Uterus (tissue), 4 donors: ENCODE results near the gene SCARF2. TPM values are rescaled to one million over a fixed set of nuclear protein-coding genes. Genes with fewer than 3 reads are reported as not detected.

Experiments
- DNase-seq, 2 donors: peaks; one replicate each; pipeline ENCODE4 v3.0.0-alpha.2; 2019 to 2020
- H3K27ac ChIP-seq, 2 donors: fragments of 200-600 bp; sonication (generic); 1 replicate in 1 of 2; 2 replicates in 1 of 2; pipeline ENCODE4 v1.5.1; 2016 to 2018
- H3K27me3 ChIP-seq, 2 donors: fragments of 200-600 bp; sonication (generic); one replicate each; pipeline ENCODE4 v1.5.1; 2018 to 2019; ENCODE audit warnings: control low read depth in 1 of 2
- H3K36me3 ChIP-seq, 2 donors: fragments of 200-600 bp; sonication (generic); one replicate each; pipeline ENCODE4 v1.5.1; 2019; ENCODE audit warnings: control low read depth in 1 of 2
- H3K4me1 ChIP-seq, 2 donors: fragments of 200-600 bp; sonication (generic); one replicate each; pipeline ENCODE4 v1.5.1; 2018 to 2019; ENCODE audit warnings: control low read depth in 1 of 2
- H3K4me3 ChIP-seq, 2 donors: fragments of 200-600 bp; sonication (generic); 1 replicate in 1 of 2; 2 replicates in 1 of 2; pipeline ENCODE4 v1.5.1; 2018 to 2019; ENCODE audit warnings: mild to moderate bottlenecking in 1 of 2
- H3K9me3 ChIP-seq, 2 donors: fragments of 200-600 bp; sonication (generic); one replicate each; pipeline ENCODE4 v1.5.1; 2019; ENCODE audit warnings: control low read depth in 1 of 2
- CTCF ChIP-seq, 4 experiments: fragments of 200-600 bp in 2 of 4; fragments of 450-650 bp in 2 of 4; sonication (generic) in 2 of 4; IDR thresholded peaks; one replicate each; pipeline ENCODE4 v1.5.1; 2016 to 2019; ENCODE audit warnings: antibody characterized with exemption in 4 of 4, mild to moderate bottlenecking in 2 of 4, moderate library complexity in 1 of 4
- POLR2A ChIP-seq, 2 donors: fragments of 450-650 bp; IDR thresholded peaks; one replicate each; pipeline ENCODE4 v1.6.1; 2016; ENCODE audit warnings: antibody characterized with exemption in 2 of 2, mild to moderate bottlenecking in 1 of 2, moderate library complexity in 1 of 2
- intact Hi-C: fragments of 100-400 bp; cut with DNase I; formaldehyde crosslinking; loops from one replicate; pipeline ENCODE4 v1.15.1; 2023; ENCODE audit warnings: low total_unique reads
- total RNA-seq, 4 donors: library from RNA; depleted of rRNA in 3 of 4; stranded (reverse); fragments of >200 nt in 3 of 4; gene quantifications; one replicate each; pipeline versions ENCODE4 v1.1.0 to v1.2.4, GENCODE V29; 2014 to 2023
- donor health status: DM: yes; HTN: yes; CAD: no.

Gene SCARF2
- total RNA-seq, 4 donors from 2014 or later, result 22.9 to 84.5 (median 30.1) TPM

GRCh38 chr22:20446383-20446970 lies 8.9 kb upstream of the SCARF2 start:
- Histone ChIP-seq H3K4me3 (no peak overlapping the region), H3K4me1 (no peaks in the 10 kb centered on the region), H3K9me3 (no peaks in the 10 kb centered on the region), H3K36me3 (no peaks in the 10 kb centered on the region), H3K27ac (no peak overlapping the region), H3K27me3 (no peaks in the 10 kb centered on the region)
- no peak for TF ChIP-seq POLR2A (IDR thresholded peaks at IDR 0.05)
- TF ChIP-seq CTCF (IDR thresholded peaks at IDR 0.05), result no peak
- DNase-seq, result no peak
- intact Hi-C loops, result no loop called here

DNA sequence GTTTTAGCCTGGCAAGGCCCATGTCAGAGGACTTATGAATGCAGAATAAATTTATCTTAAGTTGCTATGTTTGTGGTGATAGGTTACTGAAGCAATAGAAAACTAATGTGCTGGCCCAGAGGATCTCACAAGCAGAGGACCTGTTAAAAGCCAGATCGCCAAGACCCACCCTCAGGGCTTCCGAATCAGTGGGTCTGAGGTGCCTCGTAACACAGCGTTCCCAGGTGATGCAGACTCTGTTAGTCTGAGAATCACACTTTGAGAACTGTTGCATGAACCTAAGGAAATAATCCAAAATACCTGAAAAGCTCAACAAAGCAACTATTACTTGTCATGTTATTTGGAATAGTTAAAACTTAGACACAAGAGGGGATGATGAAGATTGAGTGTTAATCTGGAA lies 6.7 kb upstream of the SCARF2 start:
- no peaks in the 10 kb centered on the region for H3K27me3 ChIP-seq
- H3K4me1 ChIP-seq, result no peaks in the 10 kb centered on the region
- H3K36me3 ChIP-seq, result no peaks in the 10 kb centered on the region
- no peak overlapping the region for H3K27ac ChIP-seq
- intact Hi-C loops, result no loop called here
- no peak for DNase-seq
- no peak overlapping the region for H3K4me3 ChIP-seq
- no peaks in the 10 kb centered on the region for H3K9me3 ChIP-seq
- TF ChIP-seq CTCF (IDR thresholded peaks at IDR 0.05), result no peak
- TF ChIP-seq POLR2A (IDR thresholded peaks at IDR 0.05), result no peak

GRCh38 chr22:20442485-20443284 lies 5.1 kb upstream of the SCARF2 start:
- Histone ChIP-seq H3K27me3 (no peaks in the 10 kb centered on the region), H3K27ac (peak overlapping the region in 1 of 2 donors; percentile 5), H3K36me3 (no peaks in the 10 kb centered on the region), H3K4me3 (no peak overlapping the region), H3K4me1 (peaks cover 0 to 5% of the 10 kb centered on the region in 2 donors), H3K9me3 (no peaks in the 10 kb centered on the region)
- TF ChIP-seq CTCF (IDR thresholded peaks at IDR 0.05) (no peak), POLR2A (IDR thresholded peaks at IDR 0.05) (no peak)
- DNase-seq, result no peak
- intact Hi-C loops, result no loop called here

DNA sequence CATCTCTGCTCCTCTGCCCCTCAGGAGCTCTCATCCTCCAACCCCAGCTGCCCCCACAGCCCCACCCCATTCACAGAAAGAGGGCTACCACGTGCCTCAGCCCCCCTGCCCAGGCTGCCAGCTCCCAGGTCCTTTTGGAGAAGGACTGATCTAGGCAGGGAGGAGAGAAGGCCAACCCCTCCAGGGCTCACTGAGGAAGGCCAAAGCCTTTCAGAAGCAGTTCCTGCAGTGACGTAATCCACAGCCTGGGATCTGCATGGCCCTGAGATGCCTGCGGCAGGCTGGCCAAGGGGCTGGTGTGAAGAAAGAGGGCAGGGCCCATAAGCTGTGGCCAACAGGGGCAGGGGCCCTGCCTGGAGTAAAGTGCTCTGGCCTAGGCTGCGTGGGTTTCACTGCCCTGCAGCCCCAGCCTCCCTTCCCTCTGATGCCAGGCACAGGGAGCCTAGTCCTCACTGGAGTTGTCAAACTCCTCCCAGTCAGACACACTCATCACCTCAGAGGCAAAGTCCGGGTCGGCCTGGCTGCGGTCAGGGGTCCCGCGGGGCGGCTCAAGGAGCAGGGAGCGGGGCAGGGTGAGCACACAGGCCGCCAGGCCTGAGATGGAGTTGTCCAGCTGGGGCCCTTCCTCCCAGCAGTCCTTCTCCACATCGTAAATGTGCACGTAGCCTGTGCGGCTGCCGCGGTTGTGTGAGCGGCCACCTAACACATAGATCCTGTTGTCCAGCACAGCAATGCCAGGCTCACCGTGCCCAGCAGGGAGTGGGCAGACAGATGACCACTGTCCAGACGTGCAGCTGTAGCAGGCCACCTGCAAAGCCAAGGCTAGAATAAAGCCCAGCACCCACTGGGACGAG lies 4.2 kb upstream of the SCARF2 start:
- no peak for TF ChIP-seq POLR2A (IDR thresholded peaks at IDR 0.05)
- TF ChIP-seq CTCF (IDR thresholded peaks at IDR 0.05), result no peak
- no peaks in the 10 kb centered on the region for H3K9me3 ChIP-seq
- H3K4me3 ChIP-seq, result no peak overlapping the region
- peaks cover 0 to 5% of the 10 kb centered on the region in 2 donors for H3K4me1 ChIP-seq
- H3K27me3 ChIP-seq, result no peaks in the 10 kb centered on the region
- intact Hi-C loops, result no loop called here
- DNase-seq, result no peak
- no peaks in the 10 kb centered on the region for H3K36me3 ChIP-seq
- H3K27ac ChIP-seq, result peak overlapping the region; percentile 5 to 44
